SH-SY5Y (cell line): ENCODE data around the gene PTBP1.

Experiments used
- GATA2 ChIP-seq: IDR thresholded peaks from 2 replicates; pipeline ENCODE4 v1.6.1; 2011; ENCODE audit warnings: mild to moderate bottlenecking, low read depth, low read length
- GATA3 ChIP-seq: IDR thresholded peaks from 2 replicates; pipeline ENCODE4 v1.6.1; 2011; ENCODE audit warnings: low read depth, mild to moderate bottlenecking, low read length, moderate library complexity

DNA sequence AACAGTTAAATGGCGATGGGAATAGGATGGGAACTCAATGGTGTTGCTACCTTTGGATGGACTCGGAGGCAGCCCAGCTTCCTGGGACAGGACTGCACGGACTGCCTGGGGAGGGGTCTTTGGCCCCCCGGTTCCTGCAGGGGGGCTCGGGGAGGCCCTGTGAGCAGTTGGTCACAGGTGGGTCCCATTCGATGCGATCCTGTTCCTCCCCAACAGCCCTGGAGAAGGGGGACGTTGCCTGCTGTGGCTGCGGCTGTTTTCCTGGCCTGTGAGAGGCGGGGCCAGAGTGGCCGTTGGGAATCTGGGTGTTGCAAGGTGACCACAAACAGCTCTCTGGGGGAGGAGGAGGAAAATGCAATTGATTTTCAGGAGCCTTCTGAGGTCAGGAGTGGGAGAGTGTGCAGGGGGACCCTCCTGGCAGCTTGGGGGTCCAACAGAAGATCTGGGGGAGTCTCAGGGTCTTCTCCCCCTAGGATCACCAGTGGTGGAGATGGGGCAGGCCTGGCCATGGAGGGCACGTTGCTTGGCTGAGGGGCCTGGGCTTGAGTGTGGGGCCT lies 26.4 kb downstream of the PTBP1 start:
- TF ChIP-seq GATA2 (no peak), GATA3 (no peak)
